Panc1 (cell line): ENCODE data around the gene KRT75. TPM values are rescaled to one million over a fixed set of nuclear protein-coding genes. Genes with fewer than 3 reads are reported as not detected.

Source experiments
- ATAC-seq: fragments of 200-7000 bp; cut with Tn5 transposase; 2 replicates; pipeline ENCODE4 v1.9.1; 2020; ENCODE audit warnings: mild to moderate bottlenecking, moderate library complexity
- BruUV-seq: library from RNA; stranded (reverse); fragments of 400-500 nt; replicated peaks from 2 replicates; lab custom pipeline; 2021; lab: Mats Ljungman, UMichigan
- CTCF ChIA-PET: fragments of 300-600 bp; sonication (Branson Sonifier 250); formaldehyde crosslinking; loops from one replicate; lab custom pipeline; 2022; ENCODE audit warnings: antibody characterized with exemption; lab: Charles Lee
- POLR2A ChIA-PET: fragments of 300-600 bp; sonication (Branson Sonifier 250); formaldehyde crosslinking; loops from one replicate; lab custom pipeline; 2022; ENCODE audit warnings: antibody characterized with exemption; lab: Charles Lee
- DNase-seq: peaks from one replicate; pipeline ENCODE4 v3.0.0-alpha.2; 2010; ENCODE audit warnings: low read depth, low spot score
- H3K27ac ChIP-seq: 2 replicates; pipeline ENCODE4 v1.5.1; 2011; ENCODE audit warnings: mild to moderate bottlenecking, low read length, inconsistent platforms
- H3K27me3 ChIP-seq: fragments of 200-500 bp; sonication (Bioruptor generic); 2 replicates; pipeline ENCODE4 v1.6.0; 2014; ENCODE audit warnings: low read length, inconsistent platforms; ENCODE audit not compliant: control insufficient read depth, insufficient read depth
- H3K36me3 ChIP-seq: fragments of 200-500 bp; sonication (Bioruptor generic); 2 replicates; pipeline ENCODE4 v1.5.1; 2014; ENCODE audit warnings: inconsistent platforms, mild to moderate bottlenecking, low read length, moderate library complexity; ENCODE audit not compliant: control insufficient read depth, insufficient read depth
- H3K4me1 ChIP-seq: 2 replicates; pipeline ENCODE4 v1.5.1; 2011; ENCODE audit warnings: inconsistent platforms, mild to moderate bottlenecking, low read length, moderate library complexity; ENCODE audit not compliant: control insufficient read depth, insufficient read depth
- H3K4me3 ChIP-seq, 2 experiments: 2 replicates each; pipeline ENCODE4 v1.5.1; 2011 to 2012; ENCODE audit warnings: low read depth in 2 of 2, low read length in 2 of 2, mild to moderate bottlenecking in 2 of 2, inconsistent platforms in 1 of 2, moderate library complexity in 1 of 2
- H3K9me3 ChIP-seq: fragments of 200-500 bp; sonication (Bioruptor generic); 2 replicates; pipeline ENCODE4 v1.5.1; 2014; ENCODE audit warnings: low read depth, mild to moderate bottlenecking, inconsistent platforms, low read length, moderate library complexity; ENCODE audit not compliant: control insufficient read depth, insufficient read depth
- CTCF ChIP-seq: fragments of 450-650 bp; IDR thresholded peaks from 2 replicates; pipeline ENCODE4 v1.5.1; 2017; ENCODE audit warnings: mild to moderate bottlenecking
- POLR2AphosphoS5 ChIP-seq: IDR thresholded peaks from 2 replicates; pipeline ENCODE4 v1.6.1; 2012; ENCODE audit warnings: mild to moderate bottlenecking, low read depth, low read length, moderate library complexity
- REST ChIP-seq, 2 experiments: IDR thresholded peaks; 2 replicates each; pipeline ENCODE4 v1.6.1; 2011 to 2012; ENCODE audit warnings: low read depth in 2 of 2, control low read depth in 1 of 2, low read length in 1 of 2, mild to moderate bottlenecking in 1 of 2, moderate library complexity in 1 of 2; ENCODE audit not compliant: insufficient read depth in 1 of 2
- SIN3A ChIP-seq: IDR thresholded peaks from 2 replicates; pipeline ENCODE4 v1.6.1; 2012; ENCODE audit warnings: low read depth, mild to moderate bottlenecking, low read length, moderate library complexity, borderline replicate concordance; ENCODE audit not compliant: insufficient read depth
- TCF7L2 ChIP-seq: IDR thresholded peaks from 2 replicates; pipeline ENCODE4 v1.6.1; 2011; ENCODE audit warnings: mild to moderate bottlenecking, low read depth, low read length, inconsistent platforms
- in situ Hi-C: cut with HindIII; loops from 2 replicates; pipeline ENCODE4 v1.10.0; 2016; ENCODE audit warnings: low sequenced_read_pairs, low pct_unique_long_range_greater_than_20kb
- intact Hi-C: fragments of 100-400 bp; cut with micrococcal nuclease; formaldehyde crosslinking; loops from one replicate; pipeline ENCODE4 v1.10.0; 2022; ENCODE audit not compliant: unreplicated experiment
- total RNA-seq: library from RNA; stranded (reverse); gene quantifications from one replicate; pipeline ENCODE4 v1.2.1, GENCODE V29; 2021; ENCODE audit not compliant: unreplicated experiment

The KRT75 gene
- total RNA-seq, 1 experiment from 2014 or later: 0.15 TPM

DNA sequence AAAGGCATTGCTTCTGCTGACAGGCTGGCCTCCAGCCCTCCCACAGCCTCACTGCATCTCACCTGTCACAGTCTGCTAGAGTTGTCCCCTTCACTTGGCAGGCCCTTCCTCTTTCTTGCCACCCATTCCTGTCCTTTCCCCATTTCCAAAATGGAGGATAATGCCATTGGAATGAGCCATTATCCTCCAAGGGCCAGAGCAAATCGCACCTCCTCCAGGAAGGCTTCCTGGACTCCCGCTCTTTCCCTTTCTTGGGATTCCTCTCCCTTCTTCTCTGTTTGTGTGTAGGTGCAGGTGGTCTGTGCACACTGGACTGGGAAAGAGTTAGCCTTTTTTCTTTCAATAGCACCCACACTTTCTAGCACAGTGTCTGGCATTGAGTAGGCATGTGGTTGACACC is 31.8 kb downstream of the KRT75 start:
- in situ Hi-C loops: no loop called here
- no peak overlapping the region for H3K4me3 ChIP-seq
- ChIA-PET CTCF (no interaction called here), POLR2A (no interaction called here)
- DNase-seq (no peak), ATAC-seq (no peak)
- H3K4me1 ChIP-seq: no peaks in the 10 kb centered on the region
- TF ChIP-seq SIN3A (no peak), POLR2AphosphoS5 (no peak), REST (IDR thresholded peaks at IDR 0.05; ENCODE audit: insufficient read depth in 1 of 2, low read depth in 2 of 2, low read length in 1 of 2) (no peak), CTCF (no peak), TCF7L2 (no peak)
- BruUV-seq: no TSS peak
- no peaks in the 10 kb centered on the region for H3K27me3 ChIP-seq
- no peaks in the 10 kb centered on the region for H3K9me3 ChIP-seq
- intact Hi-C loops: no loop called here
- no peak overlapping the region for H3K27ac ChIP-seq
- no peaks in the 10 kb centered on the region for H3K36me3 ChIP-seq

DNA sequence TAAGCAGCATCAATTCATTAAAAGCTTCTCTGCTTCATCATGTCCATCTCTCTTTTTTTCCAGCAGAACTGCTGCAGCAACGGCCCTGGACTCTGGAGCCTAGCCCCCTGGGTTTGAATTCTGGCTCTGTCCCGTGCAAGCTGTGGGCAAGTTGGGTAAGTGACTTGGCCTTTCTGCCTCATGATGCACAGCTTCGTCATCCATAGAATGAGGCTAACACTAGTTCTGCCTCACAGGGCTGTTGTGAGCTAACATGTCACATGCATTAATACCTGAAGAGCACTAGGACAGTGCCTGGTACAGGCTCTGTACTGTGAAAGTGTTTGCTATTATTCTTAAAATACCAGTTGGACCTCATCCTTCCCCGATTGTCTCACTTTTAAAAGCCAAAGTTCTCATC is 32.2 kb downstream of the KRT75 start:
- Histone ChIP-seq H3K27ac (no peak overlapping the region), H3K36me3 (no peaks in the 10 kb centered on the region), H3K4me3 (no peak overlapping the region), H3K9me3 (no peaks in the 10 kb centered on the region), H3K4me1 (no peaks in the 10 kb centered on the region), H3K27me3 (0 out of 2 replicates have a peak, but pooled peaks cover 1% of the 10 kb centered on the region)
- ATAC-seq (no peak), DNase-seq (no peak)
- no peak for TF ChIP-seq POLR2AphosphoS5
- TF ChIP-seq SIN3A: no peak
- no peak for TF ChIP-seq TCF7L2
- TF ChIP-seq CTCF: no peak
- no peak for TF ChIP-seq REST (IDR thresholded peaks at IDR 0.05; ENCODE audit: insufficient read depth in 1 of 2, low read depth in 2 of 2, low read length in 1 of 2)
- ChIA-PET CTCF (interaction anchor here (0.5 kb wide), 1 partner anchor 33 kb away, joined by 3 read pairs; no protein-coding TSS in a partner anchor), POLR2A (no interaction called here)
- intact Hi-C loops: no loop called here
- in situ Hi-C loops: no loop called here
- BruUV-seq: no TSS peak
